ENCODE measurements around the gene TMC4.

The TMC4 gene

DNA sequence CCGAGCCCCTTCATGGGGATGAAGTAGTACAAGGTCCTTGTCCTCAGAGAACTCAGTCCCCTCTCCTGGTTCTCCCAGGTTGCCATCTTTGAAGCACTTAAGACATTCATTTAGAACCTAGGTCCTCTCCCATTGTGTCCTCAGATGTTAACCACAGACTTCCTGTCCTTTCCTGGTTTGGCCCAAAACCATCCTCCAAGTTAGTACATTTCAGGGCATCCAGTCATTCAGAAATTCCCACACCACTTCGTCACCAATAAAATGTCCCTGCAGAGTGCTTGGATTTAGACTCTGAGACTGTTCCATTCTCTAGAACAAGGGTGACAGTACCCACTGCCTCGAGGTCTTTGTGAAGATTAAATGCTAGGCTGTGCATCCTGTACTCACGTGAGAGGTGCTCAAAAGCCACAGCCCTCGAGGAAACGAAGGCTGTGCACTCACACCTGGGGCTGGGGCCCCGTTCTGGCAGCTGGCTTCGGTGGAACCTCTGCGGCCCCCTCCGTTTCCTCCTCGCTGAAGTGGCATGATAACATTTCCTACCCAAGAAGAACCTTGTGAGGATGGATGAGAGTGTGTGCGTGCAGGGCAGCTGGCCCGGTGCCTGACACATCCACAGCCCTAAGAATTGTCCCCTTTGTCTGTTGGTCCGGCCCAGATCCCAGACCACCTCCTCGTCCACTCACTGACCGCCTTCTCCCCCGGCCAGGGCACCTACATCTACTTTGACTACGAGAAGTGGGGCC, 18.2 kb downstream of the TMC4 start:
- H3K4me2 ChIP-seq, result no peak overlapping the region
- H3K4me3 ChIP-seq (IDR thresholded peaks at IDR 0.05; ENCODE audit: insufficient read depth, low read depth, low read length), result no peak overlapping the region
- TF ChIP-seq CTCF (conservative IDR thresholded peaks at IDR 0.05; ENCODE audit: low read depth, low read length), result no peak
- no peak overlapping the region for H3K27ac ChIP-seq
- no peak overlapping the region for H3K9ac ChIP-seq
- H3K79me2 ChIP-seq (ENCODE audit: insufficient read depth, low read depth), result peaks cover 13% of the 10 kb centered on the region; the same call in 1 of the 2 replicates
- 0 out of 2 replicates have a peak, but pooled peaks cover 3% of the 10 kb centered on the region for H3K36me3 ChIP-seq (ENCODE audit: insufficient read depth)
- H3K27me3 ChIP-seq (ENCODE audit: insufficient read depth, low read depth), result no peaks in the 10 kb centered on the region
- H3K4me1 ChIP-seq (ENCODE audit: low read depth, poor library complexity, severe bottlenecking), result peaks cover 18% of the 10 kb centered on the region
- no peaks in the 10 kb centered on the region for H4K20me1 ChIP-seq (ENCODE audit: insufficient read depth)
- H2AFZ ChIP-seq (ENCODE audit: low read depth), result no peak overlapping the region

DNA sequence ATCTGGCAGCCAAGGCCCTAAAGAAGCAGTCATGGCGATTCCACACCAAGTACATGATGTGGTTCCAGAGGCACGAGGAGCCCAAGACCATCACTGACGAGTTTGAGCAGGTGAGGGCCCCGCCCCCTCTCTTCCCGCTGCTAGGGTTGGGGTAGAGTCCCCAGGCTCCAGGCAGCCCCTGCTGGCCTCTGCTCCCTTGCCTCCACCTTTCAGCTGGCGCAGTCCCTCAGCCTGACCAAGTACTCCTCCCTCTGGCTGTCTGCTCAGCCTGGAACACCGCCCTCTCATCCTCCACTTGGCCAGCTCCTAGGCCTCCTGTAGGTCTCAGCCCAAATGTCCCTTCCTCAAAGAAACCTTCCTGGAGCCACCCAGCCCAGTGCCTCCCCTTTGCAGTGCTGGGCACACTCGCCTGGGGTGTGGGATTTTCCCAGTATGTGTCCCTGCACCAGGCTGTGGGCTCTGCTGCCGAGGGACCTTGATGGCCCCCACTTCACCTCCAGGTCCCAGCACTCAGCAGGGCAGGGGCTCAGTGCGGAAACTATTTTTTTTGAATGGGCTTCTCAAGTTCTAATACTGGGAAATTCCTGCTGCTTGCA, 19.1 kb downstream of the TMC4 start:
- no peak overlapping the region for H3K27ac ChIP-seq
- H3K4me1 ChIP-seq (ENCODE audit: low read depth, poor library complexity, severe bottlenecking), result peaks cover 17% of the 10 kb centered on the region
- no peaks in the 10 kb centered on the region for H3K27me3 ChIP-seq (ENCODE audit: insufficient read depth, low read depth)
- no peak overlapping the region for H3K9ac ChIP-seq
- no peak for TF ChIP-seq CTCF (conservative IDR thresholded peaks at IDR 0.05; ENCODE audit: low read depth, low read length)
- H4K20me1 ChIP-seq (ENCODE audit: insufficient read depth), result no peaks in the 10 kb centered on the region
- H3K79me2 ChIP-seq (ENCODE audit: insufficient read depth, low read depth), result peaks cover 13% of the 10 kb centered on the region; the same call in 1 of the 2 replicates
- H3K4me2 ChIP-seq, result no peak overlapping the region
- H2AFZ ChIP-seq (ENCODE audit: low read depth), result no peak overlapping the region
- H3K36me3 ChIP-seq (ENCODE audit: insufficient read depth), result 0 out of 2 replicates have a peak, but pooled peaks cover 3% of the 10 kb centered on the region
- no peak overlapping the region for H3K4me3 ChIP-seq (IDR thresholded peaks at IDR 0.05; ENCODE audit: insufficient read depth, low read depth, low read length)

DNA sequence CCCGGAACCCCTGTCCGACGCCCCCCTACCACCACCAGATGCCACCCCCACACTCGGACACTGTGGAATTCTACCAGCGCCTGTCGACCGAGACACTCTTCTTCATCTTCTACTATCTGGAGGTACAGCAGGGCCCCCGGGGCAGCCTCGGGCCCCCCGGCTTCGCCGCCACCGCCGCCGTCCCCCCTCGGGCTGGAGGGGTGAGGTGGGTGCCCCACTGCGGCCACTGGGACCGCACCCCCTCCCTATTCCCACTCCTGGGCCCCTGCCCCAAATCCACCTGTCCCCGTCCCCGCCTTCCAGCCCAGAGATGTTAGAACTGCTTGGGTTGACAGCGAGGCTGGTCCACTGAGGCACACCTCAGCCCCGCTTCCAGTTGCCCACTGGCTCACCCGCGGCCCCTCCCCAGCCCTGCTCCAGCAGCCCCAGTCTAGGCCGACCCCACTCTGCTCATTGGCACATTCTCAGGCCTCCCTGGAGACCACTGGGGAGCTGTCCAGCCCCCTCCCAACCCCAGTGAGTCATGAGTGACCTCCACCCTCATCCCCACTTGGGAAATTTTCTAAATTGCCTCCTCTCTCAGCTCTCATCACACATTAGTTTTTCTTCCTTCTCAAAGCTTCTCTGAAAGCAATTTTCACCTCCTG, 20.0 kb downstream of the TMC4 start:
- Histone ChIP-seq H3K36me3 (ENCODE audit: insufficient read depth) (0 out of 2 replicates have a peak, but pooled peaks cover 3% of the 10 kb centered on the region), H3K4me3 (IDR thresholded peaks at IDR 0.05; ENCODE audit: insufficient read depth, low read depth, low read length) (no peak overlapping the region), H3K27me3 (ENCODE audit: insufficient read depth, low read depth) (no peaks in the 10 kb centered on the region), H3K9ac (no peak overlapping the region), H3K27ac (no peak overlapping the region), H3K4me1 (ENCODE audit: low read depth, poor library complexity, severe bottlenecking) (peaks cover 8% of the 10 kb centered on the region), H3K79me2 (ENCODE audit: insufficient read depth, low read depth) (peaks cover 5% of the 10 kb centered on the region; the same call in 1 of the 2 replicates), H2AFZ (ENCODE audit: low read depth) (no peak overlapping the region), H3K4me2 (no peak overlapping the region), H4K20me1 (ENCODE audit: insufficient read depth) (no peaks in the 10 kb centered on the region)
- TF ChIP-seq CTCF (conservative IDR thresholded peaks at IDR 0.05; ENCODE audit: low read depth, low read length), result no peak

GRCh38 chr19:54152267-54152666, 20.7 kb downstream of the TMC4 start:
- H3K36me3 ChIP-seq (ENCODE audit: insufficient read depth), result 0 out of 2 replicates have a peak, but pooled peaks cover 3% of the 10 kb centered on the region
- no peaks in the 10 kb centered on the region for H4K20me1 ChIP-seq (ENCODE audit: insufficient read depth)
- TF ChIP-seq CTCF (conservative IDR thresholded peaks at IDR 0.05; ENCODE audit: low read depth, low read length), result no peak

More at GRCh38 chr19:54152267-54152666, 20.7 kb downstream of the TMC4 start:
- H3K27ac ChIP-seq, result no peak overlapping the region
- no peak overlapping the region for H3K4me3 ChIP-seq (IDR thresholded peaks at IDR 0.05; ENCODE audit: insufficient read depth, low read depth, low read length)
- no peak overlapping the region for H3K4me2 ChIP-seq
- no peak overlapping the region for H3K9ac ChIP-seq
- no peak overlapping the region for H2AFZ ChIP-seq (ENCODE audit: low read depth)
- no peaks in the 10 kb centered on the region for H3K27me3 ChIP-seq (ENCODE audit: insufficient read depth, low read depth)
- H3K79me2 ChIP-seq (ENCODE audit: insufficient read depth, low read depth), result no peaks in the 10 kb centered on the region
- H3K4me1 ChIP-seq (ENCODE audit: low read depth, poor library complexity, severe bottlenecking), result peaks cover 5% of the 10 kb centered on the region
